K562 (cell line): ENCODE measurements around the gene FYTTD1. TPM values are rescaled to one million over a fixed set of nuclear protein-coding genes. Genes with fewer than 3 reads are reported as not detected.

Experiments used
- CCNT2 ChIP-seq: IDR thresholded peaks from 2 replicates; pipeline ENCODE4 v1.6.1; 2011; ENCODE audit warnings: borderline replicate concordance, low read depth, mild to moderate bottlenecking, moderate library complexity, mixed read lengths, low read length; ENCODE audit not compliant: insufficient read length; ENCODE audit errors: extremely low read depth
- KDM2B ChIP-seq: fragments of 250-450 bp; sonication (Bioruptor Pico); IDR thresholded peaks from 2 replicates; pipeline ENCODE4 v1.8.0; 2021; ENCODE audit warnings: mild to moderate bottlenecking, moderate library complexity
- MAZ ChIP-seq, 2 experiments: fragments of 450-650 bp in 1 of 2; sonication (generic) in 1 of 2; formaldehyde crosslinking; IDR thresholded peaks in 1 of 2; conservative IDR thresholded peaks in 1 of 2; 2 replicates each; pipeline versions ENCODE4 v1.4.0 to v1.5.0; 2020; ENCODE audit warnings: mild to moderate bottlenecking in 1 of 2, missing genetic modification reagents in 1 of 2
- MECOM ChIP-seq: fragments of 250-450 bp; sonication (Bioruptor Pico); IDR thresholded peaks from 2 replicates; pipeline ENCODE4 v1.8.0; 2022; ENCODE audit warnings: inconsistent platforms
- POLR2A ChIP-seq: fragments of 450-650 bp; conservative IDR thresholded peaks from 2 replicates; pipeline ENCODE4 v1.6.1; 2016
- RCOR1 ChIP-seq, 2 experiments: IDR thresholded peaks; 2 replicates each; pipeline ENCODE4 v1.6.1; 2012; ENCODE audit warnings: low read depth in 2 of 2, low read length in 2 of 2, borderline replicate concordance in 1 of 2, improper control_type of control experiment in 1 of 2
- SMAD3 ChIP-seq: fragments of 450-650 bp; formaldehyde crosslinking; conservative IDR thresholded peaks from 2 replicates; pipeline ENCODE4 v1.4.0; 2020; ENCODE audit warnings: mild to moderate bottlenecking
- SMARCA4 ChIP-seq: fragments of 450-650 bp; IDR thresholded peaks from 2 replicates; pipeline ENCODE4 v1.6.1; 2016
- polyA plus RNA-seq, 8 experiments: library from polyadenylated mRNA; depleted of rRNA in 4 of 8; stranded (reverse) in 5 of 8; unstranded in 3 of 8; fragments of >200 nt; fragmentation: Nextera tagmentation in 2 of 8; fragmentation: Illumina TruSeq in 1 of 8; extraction: Ambion mirVana in 2 of 8; extraction: Trizol in 1 of 8; gene quantifications; 2 replicates each; pipeline versions ENCODE4 v1.2.1 to v1.2.3, GENCODE V29; 2011 to 2014; ENCODE audit warnings: inconsistent platforms in 1 of 8, missing spikeins in 1 of 8
- total RNA-seq, 7 experiments: library from RNA; depleted of rRNA in 6 of 7; stranded (reverse); fragments of >200 nt in 6 of 7; fragmentation: Illumina TruSeq in 2 of 7; extraction: Trizol in 2 of 7; gene quantifications; 2 replicates each; pipeline versions ENCODE4 v1.2.1 to v1.2.3, GENCODE V29; 2011 to 2021; ENCODE audit warnings: low replicate concordance in 1 of 7
- TF ChIP-seq, protein P1 (sequence below): sonication (generic); formaldehyde crosslinking; IDR thresholded peaks from 2 replicates; pipeline ENCODE4 v1.8.0; 2023; ENCODE audit warnings: mild to moderate bottlenecking, missing genetic modification reagents
- TF ChIP-seq, protein P2 (sequence below): fragments of 200-400 bp; formaldehyde crosslinking; IDR thresholded peaks from 2 replicates; pipeline ENCODE4 v1.6.1; 2017; ENCODE audit warnings: mild to moderate bottlenecking, low read depth, low read length, moderate library complexity
- TF ChIP-seq, protein P3 (sequence below), 2 experiments: fragments of 450-650 bp in 1 of 2; IDR thresholded peaks; 2 replicates each; pipeline ENCODE4 v1.6.1; 2011 to 2017; ENCODE audit warnings: low read depth in 2 of 2, antibody characterized with exemption in 1 of 2, borderline replicate concordance in 1 of 2, low read length in 1 of 2, mild to moderate bottlenecking in 1 of 2, mixed read lengths in 1 of 2; ENCODE audit not compliant: control insufficient read depth in 1 of 2

The FYTTD1 gene
- total and polyA plus RNA-seq, 9 of the 15 experiments (the other 6 are each of a cell fraction or from before 2014, with no cell fraction given) = 35.7 to 106 (median 76.3) TPM

DNA sequence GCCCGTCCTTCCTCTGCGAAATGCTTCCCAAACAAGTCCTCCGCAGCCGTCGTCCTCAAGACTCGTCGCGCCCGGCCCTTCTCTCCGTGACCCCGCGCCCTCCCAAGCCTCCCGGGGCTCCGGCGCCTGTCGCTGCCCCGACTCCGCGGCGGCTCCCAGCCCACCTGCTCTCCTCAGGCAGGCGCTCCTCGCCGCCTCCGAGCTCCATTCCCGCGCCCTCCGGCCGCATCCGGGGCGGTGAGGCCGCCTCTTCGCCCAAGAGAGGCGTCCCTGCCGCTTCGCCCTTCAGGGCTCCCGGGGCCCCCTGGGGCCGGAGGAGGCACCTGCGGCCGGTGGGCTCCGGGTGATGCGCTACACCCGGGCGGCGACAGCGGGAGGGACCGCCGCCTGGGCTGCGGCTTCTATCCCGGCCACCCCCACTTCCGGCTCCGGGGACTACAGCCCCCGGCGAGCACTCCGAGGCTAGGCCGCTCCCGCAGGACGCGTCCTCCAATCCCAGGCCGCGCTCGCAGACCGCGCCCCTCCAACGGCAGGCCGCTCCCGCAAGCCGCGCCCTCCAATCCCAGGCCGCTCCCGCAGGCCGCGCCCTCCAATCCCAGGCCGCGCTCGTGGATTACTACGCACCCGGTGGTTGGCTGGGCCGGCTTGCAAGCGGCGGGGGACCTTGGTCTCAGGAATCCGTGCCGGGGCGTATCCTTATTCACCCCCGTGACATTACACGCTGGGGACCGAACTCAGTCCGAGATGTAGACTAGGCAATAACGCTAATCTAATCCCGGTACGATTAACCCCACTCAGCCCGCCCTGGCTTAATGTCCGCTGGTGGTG is 13.0 kb upstream of the FYTTD1 start, which contains the start of gene RUBCN (continued):
- peak; percentile 61 for TF ChIP-seq CCNT2
- peak; percentile 83 for TF ChIP-seq POLR2A
- TF ChIP-seq KDM2B (CRISPR knock-in tag) = 0 out of 2 replicates have a peak, but pooled peaks have one; percentile 13
- peak in 1 of 2 experiments; percentile 31; a peak in 2 of 4 replicates for TF ChIP-seq RCOR1 (IDR thresholded peaks at IDR 0.05; ENCODE audit: borderline replicate concordance in 1 of 2, low read depth in 2 of 2, low read length in 2 of 2)
- TF ChIP-seq, protein P1, sequence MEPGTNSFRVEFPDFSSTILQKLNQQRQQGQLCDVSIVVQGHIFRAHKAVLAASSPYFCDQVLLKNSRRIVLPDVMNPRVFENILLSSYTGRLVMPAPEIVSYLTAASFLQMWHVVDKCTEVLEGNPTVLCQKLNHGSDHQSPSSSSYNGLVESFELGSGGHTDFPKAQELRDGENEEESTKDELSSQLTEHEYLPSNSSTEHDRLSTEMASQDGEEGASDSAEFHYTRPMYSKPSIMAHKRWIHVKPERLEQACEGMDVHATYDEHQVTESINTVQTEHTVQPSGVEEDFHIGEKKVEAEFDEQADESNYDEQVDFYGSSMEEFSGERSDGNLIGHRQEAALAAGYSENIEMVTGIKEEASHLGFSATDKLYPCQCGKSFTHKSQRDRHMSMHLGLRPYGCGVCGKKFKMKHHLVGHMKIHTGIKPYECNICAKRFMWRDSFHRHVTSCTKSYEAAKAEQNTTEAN = no peak
- TF ChIP-seq, protein P2, sequence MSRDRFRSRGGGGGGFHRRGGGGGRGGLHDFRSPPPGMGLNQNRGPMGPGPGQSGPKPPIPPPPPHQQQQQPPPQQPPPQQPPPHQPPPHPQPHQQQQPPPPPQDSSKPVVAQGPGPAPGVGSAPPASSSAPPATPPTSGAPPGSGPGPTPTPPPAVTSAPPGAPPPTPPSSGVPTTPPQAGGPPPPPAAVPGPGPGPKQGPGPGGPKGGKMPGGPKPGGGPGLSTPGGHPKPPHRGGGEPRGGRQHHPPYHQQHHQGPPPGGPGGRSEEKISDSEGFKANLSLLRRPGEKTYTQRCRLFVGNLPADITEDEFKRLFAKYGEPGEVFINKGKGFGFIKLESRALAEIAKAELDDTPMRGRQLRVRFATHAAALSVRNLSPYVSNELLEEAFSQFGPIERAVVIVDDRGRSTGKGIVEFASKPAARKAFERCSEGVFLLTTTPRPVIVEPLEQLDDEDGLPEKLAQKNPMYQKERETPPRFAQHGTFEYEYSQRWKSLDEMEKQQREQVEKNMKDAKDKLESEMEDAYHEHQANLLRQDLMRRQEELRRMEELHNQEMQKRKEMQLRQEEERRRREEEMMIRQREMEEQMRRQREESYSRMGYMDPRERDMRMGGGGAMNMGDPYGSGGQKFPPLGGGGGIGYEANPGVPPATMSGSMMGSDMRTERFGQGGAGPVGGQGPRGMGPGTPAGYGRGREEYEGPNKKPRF = no peak
- peak; percentile 58 to 68; a peak in 3 of 4 replicates for TF ChIP-seq MAZ (CRISPR knock-in tag; conservative IDR thresholded peaks at IDR 0.05 in 1 of 2, IDR thresholded peaks at IDR 0.05 in 1 of 2)
- no peak for TF ChIP-seq SMAD3 (CRISPR knock-in tag)
- TF ChIP-seq MECOM (CRISPR knock-in tag) = no peak
- TF ChIP-seq, protein P3, sequence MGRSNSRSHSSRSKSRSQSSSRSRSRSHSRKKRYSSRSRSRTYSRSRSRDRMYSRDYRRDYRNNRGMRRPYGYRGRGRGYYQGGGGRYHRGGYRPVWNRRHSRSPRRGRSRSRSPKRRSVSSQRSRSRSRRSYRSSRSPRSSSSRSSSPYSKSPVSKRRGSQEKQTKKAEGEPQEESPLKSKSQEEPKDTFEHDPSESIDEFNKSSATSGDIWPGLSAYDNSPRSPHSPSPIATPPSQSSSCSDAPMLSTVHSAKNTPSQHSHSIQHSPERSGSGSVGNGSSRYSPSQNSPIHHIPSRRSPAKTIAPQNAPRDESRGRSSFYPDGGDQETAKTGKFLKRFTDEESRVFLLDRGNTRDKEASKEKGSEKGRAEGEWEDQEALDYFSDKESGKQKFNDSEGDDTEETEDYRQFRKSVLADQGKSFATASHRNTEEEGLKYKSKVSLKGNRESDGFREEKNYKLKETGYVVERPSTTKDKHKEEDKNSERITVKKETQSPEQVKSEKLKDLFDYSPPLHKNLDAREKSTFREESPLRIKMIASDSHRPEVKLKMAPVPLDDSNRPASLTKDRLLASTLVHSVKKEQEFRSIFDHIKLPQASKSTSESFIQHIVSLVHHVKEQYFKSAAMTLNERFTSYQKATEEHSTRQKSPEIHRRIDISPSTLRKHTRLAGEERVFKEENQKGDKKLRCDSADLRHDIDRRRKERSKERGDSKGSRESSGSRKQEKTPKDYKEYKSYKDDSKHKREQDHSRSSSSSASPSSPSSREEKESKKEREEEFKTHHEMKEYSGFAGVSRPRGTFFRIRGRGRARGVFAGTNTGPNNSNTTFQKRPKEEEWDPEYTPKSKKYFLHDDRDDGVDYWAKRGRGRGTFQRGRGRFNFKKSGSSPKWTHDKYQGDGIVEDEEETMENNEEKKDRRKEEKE (IDR thresholded peaks at IDR 0.05; ENCODE audit: borderline replicate concordance in 1 of 2, control insufficient read depth in 1 of 2, low read depth in 2 of 2, low read length in 1 of 2) = no peak
- no peak for TF ChIP-seq SMARCA4
